H1 (cell line): ENCODE measurements around the gene LUZP1. TPM values are rescaled to one million over a fixed set of nuclear protein-coding genes. Genes with fewer than 3 reads are reported as not detected.

Experiments
- CTCF ChIA-PET: fragments of 300-600 bp; sonication (Branson Sonifier 250); formaldehyde crosslinking; loops from one replicate; lab custom pipeline; 2021; ENCODE audit not compliant: partially characterized antibody; lab: Charles Lee
- POLR2A ChIA-PET: fragments of 300-600 bp; sonication (Branson Sonifier 250); formaldehyde crosslinking; loops from one replicate; lab custom pipeline; 2021; ENCODE audit warnings: inconsistent platforms; ENCODE audit not compliant: partially characterized antibody; lab: Charles Lee
- DNase-seq, 2 experiments: peaks; one replicate each; pipeline versions ENCODE4 v3.0.0 to v3.0.0-alpha.2; 2010 to 2022; ENCODE audit warnings: low spot score in 2 of 2, low read depth in 1 of 2, mixed read lengths in 1 of 2
- FAIRE-seq: peaks from 2 replicates; lab custom pipeline; 2011; peaks lifted over from hg19 to GRCh38; lab: Jason Lieb, UNC
- H2AFZ ChIP-seq: 2 replicates; pipeline ENCODE4 v1.8.1; 2012; ENCODE audit warnings: low read length, inconsistent platforms
- H2AK5ac ChIP-seq: 2 replicates; pipeline ENCODE4 v1.6.1; 2013; ENCODE audit warnings: low read depth, low read length
- H2BK120ac ChIP-seq: replicated peaks from 2 replicates; pipeline ENCODE3; 2013; ENCODE audit warnings: low read depth, low read length, inconsistent platforms
- H2BK12ac ChIP-seq: 2 replicates; pipeline ENCODE4 v1.6.1; 2013; ENCODE audit warnings: low read depth, low read length
- H2BK15ac ChIP-seq: 2 replicates; pipeline ENCODE4 v1.6.1; 2013; ENCODE audit warnings: low read length
- H2BK20ac ChIP-seq: 2 replicates; pipeline ENCODE4 v1.6.1; 2013; ENCODE audit warnings: low read length
- H2BK5ac ChIP-seq: 2 replicates; pipeline ENCODE4 v1.6.1; 2013; ENCODE audit warnings: low read depth, low read length
- H3K14ac ChIP-seq: 2 replicates; pipeline ENCODE4 v1.6.1; 2013; ENCODE audit warnings: inconsistent platforms; ENCODE audit not compliant: insufficient read length
- H3K18ac ChIP-seq: 2 replicates; pipeline ENCODE4 v1.6.1; 2013; ENCODE audit warnings: low read length; ENCODE audit errors: extremely low read depth
- H3K23ac ChIP-seq: 2 replicates; pipeline ENCODE4 v1.6.1; 2013; ENCODE audit warnings: inconsistent platforms; ENCODE audit not compliant: insufficient read length
- H3K23me2 ChIP-seq: 2 replicates; pipeline ENCODE4 v1.6.1; 2013; ENCODE audit warnings: low read depth, low read length
- H3K27ac ChIP-seq: 2 replicates; pipeline ENCODE4 v1.6.1; 2011; ENCODE audit warnings: low read depth, low read length, inconsistent platforms
- H3K27me3 ChIP-seq, 4 experiments: replicated peaks in 1 of 4; 1 replicate in 1 of 4; 2 replicates in 3 of 4; pipeline versions ENCODE4 v1.6.1 to v1.8.1; 2011 to 2013; ENCODE audit warnings: low read length in 3 of 4, mild to moderate bottlenecking in 3 of 4, inconsistent platforms in 2 of 4, mixed read lengths in 2 of 4, moderate library complexity in 1 of 4; ENCODE audit not compliant: control insufficient read depth in 3 of 4, insufficient read depth in 3 of 4; ENCODE audit errors: extremely low read depth in 1 of 4
- H3K36me3 ChIP-seq, 4 experiments: 2 replicates each; pipeline versions ENCODE4 v1.6.1 to v1.8.1; 2011 to 2013; ENCODE audit warnings: mild to moderate bottlenecking in 4 of 4, low read length in 3 of 4, moderate library complexity in 2 of 4, control low read depth in 1 of 4, inconsistent platforms in 1 of 4; ENCODE audit not compliant: insufficient read depth in 4 of 4, control insufficient read depth in 2 of 4
- H3K4ac ChIP-seq: replicated peaks from 2 replicates; pipeline ENCODE3; 2013; ENCODE audit warnings: low read length, low read depth, mixed read lengths, inconsistent platforms; ENCODE audit not compliant: insufficient read length
- H3K4me1 ChIP-seq, 4 experiments: replicated peaks in 1 of 4; 1 replicate in 1 of 4; 2 replicates in 3 of 4; pipeline versions ENCODE4 v1.6.1 to v1.8.1; 2011 to 2013; ENCODE audit warnings: low read length in 3 of 4, inconsistent platforms in 2 of 4, mixed read lengths in 1 of 4; ENCODE audit not compliant: insufficient read depth in 4 of 4, control insufficient read depth in 3 of 4
- H3K4me2 ChIP-seq, 2 experiments: 2 replicates each; pipeline versions ENCODE4 v1.6.1 to v1.8.1; 2011 to 2013; ENCODE audit warnings: low read depth in 2 of 2, low read length in 2 of 2, control low read depth in 1 of 2, inconsistent platforms in 1 of 2, mild to moderate bottlenecking in 1 of 2; ENCODE audit not compliant: insufficient read depth in 1 of 2
- H3K4me3 ChIP-seq, 4 experiments: fragments of 200-600, 300-600 bp in 1 of 4; sonication (generic), shearing (Covaris generic), sonication (Bioruptor Twin) in 1 of 4; 2 replicates each; pipeline versions ENCODE4 v1.5.1 to v1.8.1; 2011 to 2016; ENCODE audit warnings: low read length in 4 of 4, low read depth in 3 of 4, control low read depth in 2 of 4, inconsistent platforms in 2 of 4, mild to moderate bottlenecking in 2 of 4, mixed read lengths in 1 of 4, moderate library complexity in 1 of 4; ENCODE audit not compliant: insufficient read depth in 2 of 4; ENCODE audit errors: extremely low read depth in 1 of 4
- H3K56ac ChIP-seq: replicated peaks from 2 replicates; pipeline ENCODE3; 2013; ENCODE audit warnings: low read depth, mild to moderate bottlenecking, mixed read lengths, low read length, inconsistent platforms; ENCODE audit not compliant: insufficient read length
- H3K79me1 ChIP-seq: 2 replicates; pipeline ENCODE4 v1.6.1; 2013; ENCODE audit warnings: low read depth, low read length, control low read depth
- H3K79me2 ChIP-seq, 2 experiments: 2 replicates each; pipeline versions ENCODE4 v1.6.1 to v1.8.1; 2012 to 2013; ENCODE audit warnings: low read length in 2 of 2, mild to moderate bottlenecking in 2 of 2, inconsistent platforms in 1 of 2; ENCODE audit not compliant: insufficient read depth in 2 of 2, control insufficient read depth in 1 of 2
- H3K9ac ChIP-seq, 4 experiments: replicated peaks in 1 of 4; 1 replicate in 1 of 4; 2 replicates in 3 of 4; pipeline versions ENCODE4 v1.6.1 to v1.8.1; 2011 to 2013; ENCODE audit warnings: low read depth in 3 of 4, low read length in 3 of 4, control low read depth in 2 of 4, mild to moderate bottlenecking in 2 of 4, moderate library complexity in 2 of 4, inconsistent platforms in 1 of 4; ENCODE audit errors: extremely low read depth in 1 of 4
- H3K9me3 ChIP-seq, 2 experiments: 2 replicates each; pipeline versions ENCODE4 v1.6.1 to v1.8.1; 2012 to 2013; ENCODE audit warnings: mild to moderate bottlenecking in 2 of 2, moderate library complexity in 2 of 2, control low read depth in 1 of 2, inconsistent platforms in 1 of 2, low read depth in 1 of 2, low read length in 1 of 2, mixed read lengths in 1 of 2; ENCODE audit not compliant: insufficient read depth in 2 of 2
- H4K20me1 ChIP-seq, 2 experiments: replicated peaks in 1 of 2; 2 replicates each; pipeline versions ENCODE3 to v1.8.1; 2011 to 2013; ENCODE audit warnings: inconsistent platforms in 2 of 2, low read length in 2 of 2, mild to moderate bottlenecking in 1 of 2; ENCODE audit not compliant: insufficient read depth in 2 of 2, control insufficient read depth in 1 of 2
- H4K5ac ChIP-seq: 2 replicates; pipeline ENCODE4 v1.6.1; 2013; ENCODE audit warnings: low read length, low read depth, mixed read lengths, inconsistent platforms; ENCODE audit not compliant: insufficient read length
- H4K8ac ChIP-seq: 2 replicates; pipeline ENCODE4 v1.8.0; 2013; ENCODE audit warnings: mild to moderate bottlenecking, moderate library complexity, low read length, inconsistent platforms; ENCODE audit not compliant: insufficient read depth; ENCODE audit errors: extremely low read depth
- H4K91ac ChIP-seq: replicated peaks from 2 replicates; pipeline ENCODE3; 2013; ENCODE audit warnings: low read length, mixed read lengths, inconsistent platforms; ENCODE audit not compliant: insufficient read length
- BCL11A ChIP-seq, 2 experiments: IDR thresholded peaks; one replicate each; pipeline ENCODE4 v1.6.1; 2011; ENCODE audit warnings: low read depth in 2 of 2, low read length in 2 of 2, mild to moderate bottlenecking in 2 of 2
- GTF2F1 ChIP-seq: IDR thresholded peaks from 2 replicates; pipeline ENCODE4 v1.6.1; 2012; ENCODE audit warnings: low read depth, low read length, improper control_type of control experiment, borderline replicate concordance
- MAFK ChIP-seq: IDR thresholded peaks from 2 replicates; pipeline ENCODE4 v1.6.1; 2012; ENCODE audit warnings: low read depth, mild to moderate bottlenecking, improper control_type of control experiment, low read length
- TEAD4 ChIP-seq: IDR thresholded peaks from 2 replicates; pipeline ENCODE4 v1.6.1; 2012; ENCODE audit warnings: low read depth, low read length, inconsistent platforms, mixed read lengths
- WGBS, 2 experiments: shearing (Covaris generic) in 1 of 2; methylation state at CpG; one replicate each; pipeline versions ENCODE4 v1.1.6 to v1.1.7; 2013 to 2015; ENCODE audit warnings: low lambda C conversion rate in 2 of 2, mixed read lengths in 2 of 2, inconsistent platforms in 1 of 2, low coverage in 1 of 2, missing lambda C conversion rate in 1 of 2; ENCODE audit not compliant: insufficient replicate concordance in 2 of 2, insufficient coverage in 1 of 2, insufficient read length in 1 of 2; ENCODE audit errors: extremely low coverage in 1 of 2, missing lambda C conversion rate in 1 of 2; 5-methylcytosine and 5-hydroxymethylcytosine counted together
- polyA plus RNA-seq, 7 experiments: library from polyadenylated mRNA; depleted of rRNA in 3 of 7; stranded (reverse) in 5 of 7; unstranded in 2 of 7; fragments of >200 nt in 5 of 7; fragments of 200-250 nt in 2 of 7; gene quantifications; 1 replicate in 5 of 7; 2 replicates in 1 of 7; 4 replicates in 1 of 7; pipeline versions ENCODE4 v1.2.1 to v1.2.3, GENCODE V29; 2011 to 2013; ENCODE audit warnings: missing spikeins in 2 of 7, mixed read lengths in 2 of 7
- total RNA-seq: library from RNA; stranded (reverse); fragmentation: NEBNext Ultra II Directional; extraction: Animal tissue kit (Norgen Biotek cat#: 25700); gene quantifications from 2 replicates; pipeline ENCODE4 v1.2.1, GENCODE V29; 2021

Gene LUZP1
- total and polyA plus RNA-seq, 2 of the 8 experiments (the other 6 are each of a cell fraction or from before 2014, with no cell fraction given): 14.0 to 60.5 TPM

- H3K79me1 ChIP-seq: 0 out of 2 replicates have a peak, but pooled peaks cover 6% of the 10 kb centered on the region
- no peak overlapping the region for H2BK5ac ChIP-seq
- CTCF ChIA-PET: interaction anchor here (0.6 to 27.1 kb wide), 5 partner anchors 9 to 108 kb away, joined by 3 to 705 read pairs (median 6); partner anchors contain the start of gene LUZP1
- H4K20me1 ChIP-seq: peaks cover 8 to 9% of the 10 kb centered on the region in 2 experiments
- peaks cover 4 to 19% of the 10 kb centered on the region in 2 experiments; a peak in 3 of 4 replicates for H3K79me2 ChIP-seq
- no peaks in the 10 kb centered on the region for H3K9me3 ChIP-seq
- no peak for FAIRE-seq
- H3K4me3 ChIP-seq: no peak overlapping the region
- no peak overlapping the region for H2BK20ac ChIP-seq
- no peak overlapping the region for H2BK120ac ChIP-seq
- no peak overlapping the region for H3K27ac ChIP-seq
- H3K23ac ChIP-seq: no peak overlapping the region
- POLR2A ChIA-PET: interaction anchor here (1.3 to 3.1 kb wide), 2 partner anchors 8 to 66 kb away, joined by 4 to 11 read pairs; no protein-coding TSS in a partner anchor
- H2BK12ac ChIP-seq: no peak overlapping the region
- H3K4me1 ChIP-seq: peaks cover 0 to 5% (median 1%) of the 10 kb centered on the region in 4 experiments; a peak in 2 of 7 replicates
- 96% methylated on average over 2 of the region's 2 CpGs; no CpG with 5 or more reads in 1 of the 2 experiments for WGBS, 2 experiments
- H3K27me3 ChIP-seq: no peaks in the 10 kb centered on the region
- no peak overlapping the region for H3K9ac ChIP-seq
- no peak overlapping the region for H2BK15ac ChIP-seq
- H4K8ac ChIP-seq: no peak overlapping the region
- no peak overlapping the region for H3K56ac ChIP-seq
- no peaks in the 10 kb centered on the region; the same call in 1 of the 2 replicates for H3K23me2 ChIP-seq
- no peak overlapping the region for H2AK5ac ChIP-seq
- no peak overlapping the region for H2AFZ ChIP-seq
- no peak for TF ChIP-seq BCL11A (IDR thresholded peaks at IDR 0.05; ENCODE audit: low read depth in 2 of 2, low read length in 2 of 2)
- no peak for TF ChIP-seq MAFK
- TF ChIP-seq TEAD4: no peak
- TF ChIP-seq GTF2F1: no peak
- TF ChIP-seq, all 59 proteins: peak for 0
- Histone ChIP-seq H3K4me2 (no peak overlapping the region), H3K14ac (no peak overlapping the region), H4K91ac (no peak overlapping the region), H3K18ac (no peak overlapping the region), H3K36me3 (peaks cover 0 to 3% (median under 1%) of the 10 kb centered on the region in 4 experiments; a peak in 3 of 8 replicates), H3K4ac (no peak overlapping the region), H4K5ac (no peak overlapping the region)
- DNase-seq: no peak
These were observed 66.8 kb downstream of the LUZP1 start for GRCh38 chr1:23101887-23102286.
